Stimulated activated CD8-positive, alpha-beta memory T cell treated with anti-CD3 and anti-CD28 coated beads, Interleukin-4, amount 100 ng/mL, for 24 hours (primary cell): ENCODE data around the gene IL37.
A peak's percentile ranks its signal among the peaks of the same experiment; 100 is the strongest.

Source experiments
- DNase-seq: peaks from one replicate; pipeline ENCODE4 v3.0.0-alpha.2; 2020; ENCODE audit warnings: low read depth

IL37 gene

DNA sequence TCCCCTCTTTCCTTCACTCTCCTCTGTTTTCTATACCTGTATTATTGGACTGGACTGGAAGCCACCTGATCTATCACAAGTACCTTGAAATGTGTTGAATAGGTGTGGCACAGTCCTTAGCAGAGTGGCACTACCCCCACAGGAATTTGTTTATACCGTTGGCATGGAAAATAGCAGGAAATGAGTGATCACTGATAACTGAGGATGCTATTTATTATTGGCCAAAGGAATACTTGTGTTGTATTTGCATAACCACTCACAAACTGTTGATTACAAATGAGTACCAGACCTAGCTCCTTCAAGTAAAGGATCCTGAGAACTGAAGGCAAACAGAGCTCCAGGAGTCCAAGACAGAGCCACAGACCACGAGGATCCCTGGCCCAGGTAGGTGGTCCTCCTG is at the start of gene IL37:
Gene IL37 (plus strand): TSS at position 301 of the 400 bp plus-strand sequence. CDS start 1,848 bp downstream, outside the sequence.
- no peak for DNase-seq

DNA sequence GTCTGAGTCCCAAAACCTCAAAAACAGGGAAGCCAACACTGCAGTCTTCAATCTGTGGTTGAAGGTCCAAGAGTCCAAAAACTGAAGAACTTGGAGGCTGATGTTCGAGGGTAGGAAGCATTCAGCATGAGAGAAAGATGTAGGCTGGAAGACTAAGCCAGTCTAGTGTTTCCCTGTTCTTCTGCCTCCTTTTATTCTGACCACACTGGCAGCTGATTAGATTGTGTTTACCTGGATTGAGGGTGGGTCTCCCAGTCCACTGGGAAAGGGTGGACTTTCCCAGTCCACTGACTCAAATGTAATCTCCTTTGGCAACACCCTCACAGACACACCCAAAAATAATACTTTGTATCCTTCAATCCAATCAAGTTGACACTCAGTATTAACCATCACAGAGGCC is 46.9 kb upstream of the IL37 start:
- no peak for DNase-seq

DNA sequence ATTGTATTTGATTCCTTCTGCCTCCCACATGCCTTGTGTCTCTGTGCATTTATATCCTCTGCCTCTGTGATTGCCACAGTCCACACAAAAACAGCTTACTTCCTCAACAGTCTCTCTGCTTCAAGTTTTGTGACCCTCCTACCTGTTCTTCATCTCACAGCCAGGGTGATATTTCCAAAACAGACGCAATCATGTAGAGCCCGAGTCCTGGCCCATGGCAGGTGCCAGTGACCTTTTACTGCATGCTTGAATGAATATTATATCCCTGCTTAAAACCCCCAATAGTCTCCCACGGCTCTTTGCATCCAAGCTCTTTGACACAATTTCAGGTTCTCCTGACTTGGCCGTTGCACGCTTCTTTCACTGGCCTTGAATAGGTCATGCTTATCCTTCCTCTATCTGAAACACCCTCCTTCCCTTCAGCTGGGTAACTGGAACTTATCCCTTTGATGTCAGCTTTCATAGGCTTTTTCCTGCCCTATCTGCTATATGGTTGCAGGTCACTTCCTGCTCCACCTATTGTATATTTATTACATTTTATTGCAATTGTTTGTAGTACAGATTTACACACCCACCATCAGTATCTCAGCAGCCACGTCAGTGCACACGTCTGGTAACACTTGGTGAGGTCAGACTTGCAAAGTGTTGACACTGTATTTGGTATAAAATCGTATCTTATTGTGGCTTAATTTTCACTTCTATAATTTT is 44.7 kb upstream of the IL37 start:
- no peak for DNase-seq

DNA sequence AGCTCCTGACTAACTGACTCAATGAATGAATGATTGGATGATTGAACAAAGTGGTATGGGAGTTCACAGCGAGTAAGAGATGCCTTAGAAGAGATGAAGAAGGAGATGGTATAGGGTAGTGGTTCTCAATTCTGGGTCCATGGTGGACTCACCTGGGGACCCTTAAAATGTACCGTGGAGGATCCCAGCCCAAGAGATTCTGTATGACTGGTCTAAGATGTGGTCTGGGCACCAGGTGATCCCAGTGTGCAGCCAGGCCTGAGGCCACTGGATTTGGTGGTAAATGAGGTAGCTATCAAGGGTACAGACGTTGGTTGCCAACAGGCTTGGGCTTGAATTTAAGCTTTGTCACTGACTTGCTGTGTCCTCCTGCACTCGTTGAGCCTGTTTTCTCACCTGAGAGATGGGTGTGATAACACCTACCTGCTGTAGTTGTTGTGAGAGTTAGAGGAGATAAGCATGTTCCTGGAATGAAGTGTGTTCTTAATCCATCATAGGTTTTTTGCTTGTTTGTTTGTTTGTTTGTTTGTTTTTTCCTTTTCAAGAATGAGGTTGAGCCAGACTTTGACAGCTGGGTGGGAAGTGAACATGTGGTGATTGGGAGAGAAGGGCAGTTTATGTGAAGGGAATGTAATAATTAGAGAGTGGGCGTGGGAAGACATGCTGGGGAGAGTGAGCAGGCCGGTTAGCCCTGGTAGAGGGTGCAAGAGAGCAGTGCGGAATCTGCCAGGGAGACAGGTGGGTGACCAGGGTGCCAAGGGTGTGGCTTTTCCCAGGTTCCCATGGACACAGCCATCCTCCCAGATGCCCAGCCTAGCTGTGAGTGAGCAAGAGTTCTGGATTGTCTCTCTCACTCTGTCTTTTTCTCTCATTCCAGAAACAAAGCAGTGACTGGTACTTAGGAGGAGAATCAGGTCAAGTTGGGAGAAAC is 43.0 kb upstream of the IL37 start:
- DNase-seq, result no peak

DNA sequence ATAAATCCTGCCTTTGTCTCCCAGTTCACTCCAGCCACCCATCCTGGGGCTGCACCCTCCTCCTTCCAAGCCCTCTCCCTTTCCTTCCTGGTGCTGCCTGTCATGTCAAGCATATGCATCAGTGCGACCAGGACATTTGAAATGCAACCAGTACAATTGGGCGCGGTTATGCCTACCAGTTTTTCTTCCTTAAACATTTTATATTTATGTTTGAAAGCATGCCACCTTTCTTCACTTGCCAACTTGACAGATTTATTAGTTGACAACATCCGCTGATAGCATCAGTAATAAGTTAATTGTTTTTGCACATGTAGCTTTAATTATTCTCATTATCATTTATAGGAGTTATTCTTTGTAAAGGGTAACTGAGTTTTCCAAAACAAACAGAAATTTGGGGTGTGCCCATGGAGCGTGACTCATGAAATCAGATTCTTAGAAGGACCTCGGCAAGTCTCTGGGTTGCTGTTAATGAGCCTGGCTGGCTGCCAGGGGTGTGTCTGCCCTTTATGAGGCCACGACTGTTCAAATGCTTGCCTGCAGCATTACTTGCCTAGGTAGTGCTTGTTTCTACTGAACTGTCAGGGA is 41.6 kb upstream of the IL37 start:
- no peak for DNase-seq

DNA sequence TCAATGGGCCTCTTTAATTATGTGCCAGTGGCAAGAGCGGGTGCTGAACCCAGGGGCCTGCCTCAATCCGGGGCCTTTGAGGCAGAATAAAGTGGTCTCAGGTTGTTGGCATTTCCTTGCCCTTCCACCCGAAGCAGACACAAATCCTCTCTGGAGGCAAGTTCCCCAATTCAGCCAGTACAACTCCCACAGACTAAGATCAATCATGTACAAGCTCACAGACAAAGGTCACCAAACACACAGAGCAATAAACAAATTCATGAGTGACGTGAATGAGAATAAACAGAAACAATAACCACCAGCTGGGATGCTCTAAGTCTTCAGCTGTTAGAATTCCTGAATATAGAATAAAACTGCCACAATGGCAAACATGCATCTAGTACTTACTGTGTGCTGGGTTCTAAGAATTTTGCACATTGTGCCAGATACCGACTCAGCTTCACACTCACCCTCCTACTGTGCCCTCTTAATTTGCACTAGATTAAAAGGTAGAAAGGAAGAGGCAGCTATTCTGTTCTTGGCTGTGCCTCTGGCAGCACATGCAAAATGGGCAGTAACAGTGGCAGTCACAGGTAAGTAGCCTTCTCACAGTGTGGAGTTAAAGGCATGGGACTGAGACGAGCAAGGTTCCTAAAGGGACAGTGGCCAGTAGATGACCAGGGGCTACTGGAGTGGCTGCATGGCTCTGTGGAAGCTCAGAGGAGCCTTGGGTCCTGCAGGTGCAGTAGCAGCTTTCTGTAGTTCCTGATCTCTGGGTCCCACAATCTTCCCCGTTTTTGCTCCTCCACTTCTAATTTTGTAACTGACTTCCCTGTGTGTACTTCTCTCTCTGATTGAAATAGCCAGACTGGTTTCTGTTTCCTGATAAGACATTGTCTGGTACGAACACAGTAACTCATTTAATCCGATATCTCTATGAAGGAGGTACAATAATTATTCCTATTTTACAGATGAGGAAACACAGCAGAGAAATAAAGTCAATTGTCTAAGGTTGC is 39.8 kb upstream of the IL37 start:
- no peak for DNase-seq

DNA sequence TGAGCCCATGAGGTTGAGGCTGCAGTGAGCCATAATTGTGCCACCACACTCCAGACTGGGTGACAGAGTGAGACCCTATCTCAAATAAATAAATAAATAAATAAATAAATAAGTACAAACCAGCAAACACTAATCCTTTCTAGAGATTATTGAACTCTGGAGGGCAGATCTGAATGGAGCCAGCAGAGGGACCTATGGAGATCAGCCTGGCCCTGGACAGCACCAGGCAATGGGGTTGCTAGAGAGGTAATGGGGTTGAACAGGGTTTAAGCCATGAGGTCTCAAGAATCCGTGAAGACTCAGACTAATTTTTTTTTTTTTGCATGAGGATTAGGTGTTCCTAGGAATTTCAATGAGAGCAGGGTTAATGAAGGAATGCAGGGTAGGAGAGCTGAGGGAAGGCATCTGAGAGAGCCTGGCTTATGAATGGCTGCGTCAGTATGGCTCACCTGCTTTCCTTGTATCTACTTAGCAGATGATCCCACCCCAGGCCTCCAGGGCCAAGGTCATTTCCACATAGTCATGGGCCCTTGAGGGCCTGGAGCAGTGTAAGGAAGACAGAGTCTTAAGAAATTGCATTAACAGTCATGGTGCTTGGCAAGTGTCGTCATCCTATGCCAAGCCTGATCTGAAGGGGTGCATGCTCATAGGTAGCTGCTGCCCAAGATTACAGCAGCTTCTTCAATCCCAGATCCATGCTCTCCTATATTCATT is 34.6 kb upstream of the IL37 start:
- no peak for DNase-seq

- no peak for DNase-seq
Observed at GRCh38 chr2:112876971-112877361, 34.0 kb upstream of the IL37 start.

DNA sequence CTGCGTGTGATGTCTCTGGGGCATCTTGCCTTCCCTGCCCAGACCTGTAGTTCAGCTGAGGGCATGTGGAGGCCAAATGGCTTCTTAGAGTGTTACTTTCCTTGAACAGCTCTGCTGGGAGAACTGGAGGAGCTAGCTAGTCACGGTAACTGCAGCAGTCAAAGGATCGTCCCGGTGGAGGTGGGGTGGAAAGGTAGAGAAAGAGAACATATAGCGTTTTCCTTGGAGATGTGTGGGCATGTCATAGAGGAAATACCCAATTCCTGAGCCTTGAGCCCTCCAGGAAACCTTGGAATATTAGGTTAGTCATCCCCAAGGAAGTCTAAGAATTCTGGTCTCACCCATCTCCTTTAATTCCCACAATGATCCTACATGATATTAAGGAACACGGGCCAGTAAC is 33.5 kb upstream of the IL37 start:
- DNase-seq, result no peak

- DNase-seq, result no peak
Observed at GRCh38 chr2:112879491-112880041, 31.4 kb upstream of the IL37 start.

DNA sequence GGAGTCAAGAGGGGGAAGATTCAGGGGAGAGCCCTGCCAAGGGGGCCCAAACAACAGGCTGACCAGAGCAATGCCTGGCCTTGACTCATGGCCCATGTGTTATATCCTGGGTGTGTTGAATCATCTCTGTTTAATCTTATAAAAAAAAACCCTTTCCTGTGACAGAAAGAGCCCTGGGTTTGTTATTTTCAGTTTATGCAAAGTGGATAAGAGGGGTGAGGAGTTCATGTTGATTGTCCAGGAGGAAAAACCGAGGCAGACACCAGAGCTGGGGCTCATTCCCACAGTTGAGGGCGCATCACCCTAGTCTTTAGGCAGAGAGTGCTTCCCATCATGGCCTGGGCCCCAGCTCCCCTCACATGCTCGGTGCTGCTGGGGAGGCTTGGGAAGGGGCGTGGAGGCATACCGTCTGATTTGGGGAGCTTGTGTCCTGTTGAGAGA is 30.9 kb upstream of the IL37 start:
- no peak for DNase-seq

DNA sequence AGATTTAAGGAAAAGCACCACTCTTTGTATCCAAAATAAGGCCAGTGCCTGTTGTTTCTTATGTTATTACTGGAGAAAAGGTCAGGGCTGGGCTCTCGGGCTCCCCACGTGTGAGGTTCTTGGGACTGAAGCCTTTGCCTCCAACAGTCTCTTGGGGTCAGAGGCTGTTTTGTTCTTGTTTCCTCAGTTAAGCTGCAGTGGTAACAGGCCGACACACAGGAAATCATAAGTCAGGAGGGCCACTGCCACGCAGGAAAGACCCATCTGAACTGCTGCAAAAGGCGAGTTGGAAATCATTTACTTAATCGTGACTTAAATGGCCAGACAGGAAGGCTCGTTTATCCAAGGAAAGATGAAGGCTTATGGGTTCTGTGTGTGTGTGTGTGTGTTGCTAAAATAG is 30.3 kb upstream of the IL37 start:
- no peak for DNase-seq

DNA sequence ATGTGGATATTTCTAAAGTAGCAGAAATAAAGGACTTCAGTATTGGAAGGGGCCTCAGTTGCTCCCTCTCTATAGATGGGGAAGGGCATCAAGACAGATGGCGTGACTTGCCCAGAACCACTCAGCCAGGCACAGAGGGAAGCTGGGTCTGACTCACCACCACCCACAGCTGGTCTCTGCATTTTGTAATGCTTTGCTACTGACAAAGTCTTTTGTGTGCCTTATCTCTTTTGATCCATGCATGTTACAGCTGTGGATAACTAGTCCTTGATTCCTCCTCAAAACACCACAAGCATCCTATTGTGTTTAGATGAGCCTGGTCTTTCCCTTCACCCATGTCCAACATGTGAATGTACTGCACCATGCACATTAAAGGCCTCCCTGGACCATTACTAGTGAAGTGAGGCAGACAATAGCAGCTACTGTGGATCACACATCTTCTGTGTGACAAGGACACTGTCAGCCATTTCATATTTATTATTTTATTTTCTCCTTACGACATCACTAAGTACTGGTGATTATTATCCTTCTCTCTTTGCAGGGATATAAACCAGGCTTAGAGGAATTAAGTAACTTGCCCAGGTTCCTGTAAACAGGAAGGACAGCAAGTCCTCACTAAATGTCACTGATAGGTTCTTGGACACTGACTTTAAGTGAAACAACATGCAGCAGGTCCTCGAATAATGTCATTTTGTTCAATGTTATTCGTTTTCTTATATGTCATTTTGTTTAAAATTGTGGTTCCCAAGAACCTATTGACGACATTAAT is 29.6 kb upstream of the IL37 start:
- DNase-seq, result peak; percentile 9

DNA sequence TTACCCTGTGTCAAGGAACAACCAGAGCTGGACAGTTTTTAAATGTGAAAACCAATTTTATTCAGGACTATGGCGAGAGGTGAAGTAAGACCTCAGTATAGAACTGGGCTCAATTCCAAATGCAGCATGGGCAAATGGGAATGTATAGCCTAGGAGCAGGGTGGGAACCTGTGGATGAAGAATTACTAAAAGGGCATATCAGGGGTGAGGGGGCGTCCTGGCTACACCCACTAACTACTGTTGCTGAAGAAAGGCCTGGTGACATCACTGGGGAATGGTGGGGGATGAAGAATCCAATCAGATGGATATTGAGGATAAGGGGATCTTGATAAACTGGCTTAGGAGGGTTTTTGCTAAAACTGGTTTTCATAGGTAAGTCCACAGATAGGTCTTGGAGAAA is 27.3 kb upstream of the IL37 start:
- no peak for DNase-seq

- DNase-seq, result peak; percentile 49
Observed at GRCh38 chr2:112884869-112885505, 26.0 kb upstream of the IL37 start.

- no peak for DNase-seq
Observed at GRCh38 chr2:112885506-112885902, 25.5 kb upstream of the IL37 start.

DNA sequence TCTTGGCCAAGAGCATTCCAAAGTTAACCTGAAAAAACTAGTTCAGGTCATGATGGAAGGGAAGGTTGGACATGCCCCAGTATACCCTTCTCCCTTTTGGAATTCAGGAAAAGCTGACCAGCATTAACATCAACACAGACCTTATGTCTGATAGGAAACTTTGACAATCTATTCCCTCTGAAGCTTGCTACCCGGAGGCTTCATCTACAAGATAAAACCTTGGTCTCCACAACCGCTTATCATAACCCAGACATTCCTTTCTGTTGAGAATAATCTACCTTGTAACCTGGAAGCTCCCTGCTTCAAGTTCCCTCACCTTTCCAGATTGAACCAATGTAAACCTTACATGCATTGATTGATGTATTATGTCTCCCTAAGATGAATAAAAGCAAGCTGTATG is 24.7 kb upstream of the IL37 start:
- no peak for DNase-seq

GRCh38 chr2:112887964-112888749 is 22.8 kb upstream of the IL37 start:
- no peak for DNase-seq

GRCh38 chr2:112889976-112890375 is 21.0 kb upstream of the IL37 start:
- no peak for DNase-seq
